GM08714 (cell line): Measurements from ENCODE around the gene FBXO31.
"Not testable (repeated sequence)": the region's sequence is repeated elsewhere in the genome, so short reads cannot be mapped to it uniquely, and the experiment has no call there.

Experiments used
- H3K4me3 ChIP-seq: fragments of 200-500 bp; sonication (Bioruptor generic); 2 replicates; pipeline ENCODE4 v1.5.1; 2014; ENCODE audit warnings: mild to moderate bottlenecking, low read length, inconsistent platforms
- ZNF274 ChIP-seq: IDR thresholded peaks from 2 replicates; pipeline ENCODE4 v1.6.1; 2012; ENCODE audit warnings: mild to moderate bottlenecking, low read depth, low read length

The FBXO31 gene

GRCh38 chr16:87404764-87405625 is 21.4 kb upstream of the FBXO31 start:
- TF ChIP-seq ZNF274 = no peak
- H3K4me3 ChIP-seq = no peak overlapping the region

GRCh38 chr16:87395181-87395842 is 11.7 kb upstream of the FBXO31 start:
- no peak for TF ChIP-seq ZNF274
- no peak overlapping the region for H3K4me3 ChIP-seq

- peak overlapping the region; percentile 71; the same call in 1 of the 2 replicates for H3K4me3 ChIP-seq
- no peak for TF ChIP-seq ZNF274
Measured at GRCh38 chr16:87393680-87394055, 10.1 kb upstream of the FBXO31 start.

GRCh38 chr16:87392821-87393679 is 9.5 kb upstream of the FBXO31 start:
- TF ChIP-seq ZNF274 = no peak
- peak overlapping the region; percentile 71 for H3K4me3 ChIP-seq

- peak within 1 kb of the TSS; percentile 71 for H3K4me3 ChIP-seq
- no peak for TF ChIP-seq ZNF274
Measured at GRCh38 chr16:87391950-87392820, 8.6 kb upstream of the FBXO31 start, which contains the start of gene MAP1LC3B. MAP1LC3B (plus strand) TSS chr16:87392336; CDS start chr16:87392428, 92 bp downstream.

- no peak for TF ChIP-seq ZNF274
- peak overlapping the region; percentile 62; the same call in 1 of the 2 replicates for H3K4me3 ChIP-seq
Measured at GRCh38 chr16:87391324-87391949, 7.9 kb upstream of the FBXO31 start.

GRCh38 chr16:87390641-87391323 is 7.2 kb upstream of the FBXO31 start:
- no peak for TF ChIP-seq ZNF274
- H3K4me3 ChIP-seq = no peak overlapping the region; the same call in 1 of the 2 replicates

GRCh38 chr16:87389914-87390313 is 6.3 kb upstream of the FBXO31 start:
- not testable (repeated sequence) for H3K4me3 ChIP-seq

- no peak for TF ChIP-seq ZNF274
- no peak overlapping the region for H3K4me3 ChIP-seq
Measured at GRCh38 chr16:87389245-87389644, 5.7 kb upstream of the FBXO31 start.

- no peak overlapping the region for H3K4me3 ChIP-seq
- no peak for TF ChIP-seq ZNF274
Measured at GRCh38 chr16:87388818-87389134, 5.2 kb upstream of the FBXO31 start.

GRCh38 chr16:87387942-87388817 is 4.6 kb upstream of the FBXO31 start:
- peak overlapping the region; percentile 20; the same call in 1 of the 2 replicates for H3K4me3 ChIP-seq
- TF ChIP-seq ZNF274 = no peak

- peak overlapping the region; percentile 60; the same call in 1 of the 2 replicates for H3K4me3 ChIP-seq
Measured at GRCh38 chr16:87384875-87385167, 1.2 kb upstream of the FBXO31 start.
